ENCODE measurements around the gene BCL6.

GRCh38 chr3:187685948-187686347, 59.3 kb downstream of the BCL6 start:
- no peak for TF ChIP-seq CTCF (IDR thresholded peaks at IDR 0.05)
- TF ChIP-seq POLR2A (IDR thresholded peaks at IDR 0.05) = no peak
